ENCODE measurements around the gene KLK10. TPM values are rescaled to one million over a fixed set of nuclear protein-coding genes. Genes with fewer than 3 reads are reported as not detected.
A peak's percentile ranks its signal among the peaks of the same experiment; 100 is the strongest.
"Not testable (repeated sequence)": the region's sequence is repeated elsewhere in the genome, so short reads cannot be mapped to it uniquely, and the experiment has no call there.

KLK10 gene
- total RNA-seq, 2 donors from 2014 or later: not detected

GRCh38 chr19:51006406-51006805 is 13.1 kb downstream of the KLK10 start:
- intact Hi-C loops (cut with DNase I): no loop called here

GRCh38 chr19:51005248-51005647 is 14.3 kb downstream of the KLK10 start:
- intact Hi-C loops (cut with DNase I): no loop called here

More at GRCh38 chr19:51006406-51006805, 13.1 kb downstream of the KLK10 start:
- DNase-seq (ENCODE audit: low spot score): peak; percentile 70

GRCh38 chr19:51003316-51003715 is 16.2 kb downstream of the KLK10 start:
- intact Hi-C loops (cut with DNase I): no loop called here
- peak; percentile 63 for DNase-seq (ENCODE audit: low spot score)

More at GRCh38 chr19:51005248-51005647, 14.3 kb downstream of the KLK10 start:
- no peak for DNase-seq (ENCODE audit: low spot score)

GRCh38 chr19:51002542-51003311 is 16.8 kb downstream of the KLK10 start:
- peak; percentile 70 for DNase-seq (ENCODE audit: low spot score)

GRCh38 chr19:51002089-51002532 is 17.4 kb downstream of the KLK10 start:
- peak; percentile 37 for DNase-seq (ENCODE audit: low spot score)

More at GRCh38 chr19:51002542-51003311, 16.8 kb downstream of the KLK10 start:
- intact Hi-C loops (cut with DNase I): no loop called here

GRCh38 chr19:51001515-51001914 is 18.0 kb downstream of the KLK10 start, which contains the start of gene KLK8:
KLK8 (minus strand) TSS chr19:51001604; CDS start chr19:51001167, 437 bp downstream.
- intact Hi-C loops (cut with DNase I): no loop called here
- DNase-seq (ENCODE audit: low spot score): no peak

More at GRCh38 chr19:51002089-51002532, 17.4 kb downstream of the KLK10 start:
- intact Hi-C loops (cut with DNase I): no loop called here

GRCh38 chr19:51000981-51001380 is 18.5 kb downstream of the KLK10 start:
- DNase-seq (ENCODE audit: low spot score): no peak
- intact Hi-C loops (cut with DNase I): no loop called here

GRCh38 chr19:51000426-51000825 is 19.1 kb downstream of the KLK10 start:
- DNase-seq (ENCODE audit: low spot score): no peak
- intact Hi-C loops (cut with DNase I): no loop called here

- intact Hi-C loops (cut with DNase I): no loop called here
- DNase-seq (ENCODE audit: low spot score): no peak
Measured at GRCh38 chr19:50998686-50999085, 20.8 kb downstream of the KLK10 start.

GRCh38 chr19:50998061-50998460 is 21.4 kb downstream of the KLK10 start:
- DNase-seq (ENCODE audit: low spot score): no peak

GRCh38 chr19:50994129-50994528 is 25.4 kb downstream of the KLK10 start:
- DNase-seq (ENCODE audit: low spot score): no peak
- intact Hi-C loops (cut with DNase I): no loop called here

More at GRCh38 chr19:50998061-50998460, 21.4 kb downstream of the KLK10 start:
- intact Hi-C loops (cut with DNase I): no loop called here

- intact Hi-C loops (cut with DNase I): no loop called here
- DNase-seq (ENCODE audit: low spot score): no peak
Measured at GRCh38 chr19:50992666-50993035, 26.9 kb downstream of the KLK10 start.

GRCh38 chr19:50984416-50984815 is 35.1 kb downstream of the KLK10 start:
- intact Hi-C loops (cut with DNase I); DNase-seq (ENCODE audit: low spot score): not testable (repeated sequence)

GRCh38 chr19:50983625-50984292 is 35.8 kb downstream of the KLK10 start, which contains the start of gene KLK7:
KLK7 (minus strand) TSS chr19:50983917; CDS start chr19:50982399, 1,518 bp downstream.
- DNase-seq (ENCODE audit: low spot score): peak; percentile 17
- intact Hi-C loops (cut with DNase I): no loop called here

- DNase-seq (ENCODE audit: low spot score): no peak
- intact Hi-C loops (cut with DNase I): no loop called here
Measured at GRCh38 chr19:50982186-50982585, 37.3 kb downstream of the KLK10 start.

- intact Hi-C loops (cut with DNase I): no loop called here
- no peak for DNase-seq (ENCODE audit: low spot score)
Measured at GRCh38 chr19:50981587-50982146, 37.8 kb downstream of the KLK10 start.

- DNase-seq (ENCODE audit: low spot score): no peak
Measured at GRCh38 chr19:50980208-50980607, 39.3 kb downstream of the KLK10 start.

GRCh38 chr19:50979758-50980157 is 39.8 kb downstream of the KLK10 start:
- intact Hi-C loops (cut with DNase I): no loop called here
- DNase-seq (ENCODE audit: low spot score): no peak

More at GRCh38 chr19:50980208-50980607, 39.3 kb downstream of the KLK10 start:
- intact Hi-C loops (cut with DNase I): no loop called here

GRCh38 chr19:50978772-50979390 is 40.6 kb downstream of the KLK10 start:
- intact Hi-C loops (cut with DNase I): no loop called here

More at GRCh38 chr19:50978772-50979390, 40.6 kb downstream of the KLK10 start:
- no peak for DNase-seq (ENCODE audit: low spot score)

Measured in posterior vena cava (tissue), 2 donors.